CD14-positive monocyte (primary cell): Measurements from ENCODE around the gene NRXN3. TPM values are rescaled to one million over a fixed set of nuclear protein-coding genes. Genes with fewer than 3 reads are reported as not detected.

ENCODE experiments used
- DNase-seq, 3 donors: peaks; one replicate each; pipeline ENCODE4 v3.0.0-alpha.2; 2011 to 2022
- H2AFZ ChIP-seq: 2 replicates; pipeline ENCODE4 v1.6.0; 2012; ENCODE audit warnings: mild to moderate bottlenecking, low read depth, low read length, inconsistent platforms; ENCODE audit not compliant: insufficient read depth, poor library complexity, severe bottlenecking
- H3K27ac ChIP-seq, 2 donors: 1 replicate in 1 of 2; 2 replicates in 1 of 2; pipeline ENCODE4 v1.5.1; 2012 to 2013; ENCODE audit warnings: low read length in 2 of 2, control low read depth in 1 of 2, inconsistent platforms in 1 of 2, low read depth in 1 of 2, mild to moderate bottlenecking in 1 of 2
- H3K27me3 ChIP-seq, 2 donors: one replicate each; pipeline versions ENCODE4 v1.6.0 to v1.6.1; 2011 to 2013; ENCODE audit warnings: low read length in 2 of 2; ENCODE audit not compliant: control insufficient read depth in 2 of 2, insufficient read depth in 2 of 2
- H3K36me3 ChIP-seq, 2 donors: replicated peaks in 1 of 2; 1 replicate in 1 of 2; 2 replicates in 1 of 2; pipeline versions ENCODE4 v1.5.1 to v1.6.1; 2012 to 2013; ENCODE audit warnings: low read length in 2 of 2, control low read depth in 1 of 2, inconsistent platforms in 1 of 2, mild to moderate bottlenecking in 1 of 2; ENCODE audit not compliant: insufficient read depth in 2 of 2, control insufficient read depth in 1 of 2
- H3K4me1 ChIP-seq, 2 donors: 1 replicate in 1 of 2; 2 replicates in 1 of 2; pipeline versions ENCODE4 v1.5.1 to v1.6.1; 2012 to 2013; ENCODE audit warnings: low read length in 2 of 2, control low read depth in 1 of 2, inconsistent platforms in 1 of 2, mild to moderate bottlenecking in 1 of 2, moderate library complexity in 1 of 2; ENCODE audit not compliant: insufficient read depth in 2 of 2, control insufficient read depth in 1 of 2
- H3K4me2 ChIP-seq: replicated peaks from 2 replicates; pipeline ENCODE3; 2012; ENCODE audit warnings: low read length, moderate library complexity, mild to moderate bottlenecking; ENCODE audit not compliant: poor library complexity, severe bottlenecking; ENCODE audit errors: extremely low read depth
- H3K4me3 ChIP-seq, 3 experiments: fragments of 200-600 bp in 1 of 3; sonication (generic) in 1 of 3; replicated peaks in 1 of 3; 1 replicate in 2 of 3; 2 replicates in 1 of 3; pipeline ENCODE4 v1.5.1; 2011 to 2013; ENCODE audit warnings: low read length in 3 of 3, mild to moderate bottlenecking in 3 of 3, control low read depth in 2 of 3, low read depth in 2 of 3, inconsistent platforms in 1 of 3, moderate library complexity in 1 of 3
- H3K79me2 ChIP-seq: 2 replicates; pipeline ENCODE4 v1.6.0; 2012; ENCODE audit warnings: mild to moderate bottlenecking, control low read depth, inconsistent platforms, low read length, moderate library complexity; ENCODE audit not compliant: insufficient read depth
- H3K9ac ChIP-seq: 2 replicates; pipeline ENCODE4 v1.6.0; 2017; ENCODE audit warnings: low read length, mild to moderate bottlenecking; ENCODE audit not compliant: insufficient read depth, poor library complexity, severe bottlenecking
- H3K9me3 ChIP-seq, 2 donors: replicated peaks in 1 of 2; 1 replicate in 1 of 2; 2 replicates in 1 of 2; pipeline versions ENCODE4 v1.5.1 to v1.6.1; 2012 to 2013; ENCODE audit warnings: low read length in 2 of 2, control low read depth in 1 of 2; ENCODE audit not compliant: control insufficient read depth in 1 of 2, insufficient read depth in 1 of 2
- H4K20me1 ChIP-seq: 2 replicates; pipeline ENCODE4 v1.6.0; 2012; ENCODE audit warnings: mild to moderate bottlenecking, low read length, control low read depth, moderate library complexity; ENCODE audit not compliant: insufficient read depth
- H3K27ac Mint-ChIP-seq, 7 donors: one replicate each; pipeline ENCODE4 v1.8.0; 2020; ENCODE audit warnings: mild to moderate bottlenecking in 7 of 7, mixed read lengths in 7 of 7, moderate library complexity in 6 of 7, inconsistent platforms in 2 of 7
- H3K27me3 Mint-ChIP-seq, 3 donors: one replicate each; pipeline ENCODE4 v1.8.0; 2021 to 2022; ENCODE audit warnings: low read depth in 3 of 3, mild to moderate bottlenecking in 3 of 3, mixed read lengths in 3 of 3, moderate library complexity in 3 of 3, inconsistent platforms in 1 of 3
- H3K36me3 Mint-ChIP-seq, 2 donors: one replicate each; pipeline ENCODE4 v1.8.0; 2020; ENCODE audit warnings: mixed read lengths in 2 of 2, inconsistent platforms in 1 of 2, mild to moderate bottlenecking in 1 of 2
- H3K4me1 Mint-ChIP-seq: one replicate; pipeline ENCODE4 v1.8.0; 2020; ENCODE audit warnings: mild to moderate bottlenecking, mixed read lengths
- H3K4me3 Mint-ChIP-seq, 2 donors: one replicate each; pipeline ENCODE4 v1.8.0; 2020; ENCODE audit warnings: mild to moderate bottlenecking in 2 of 2, mixed read lengths in 2 of 2, moderate library complexity in 1 of 2
- H3K9me3 Mint-ChIP-seq, 7 donors: one replicate each; pipeline ENCODE4 v1.8.0; 2020 to 2022; ENCODE audit warnings: mixed read lengths in 7 of 7, mild to moderate bottlenecking in 6 of 7, moderate library complexity in 6 of 7, inconsistent platforms in 2 of 7
- WGBS: methylation state at CpG from one replicate; pipeline ENCODE4 v1.1.5; 2013; ENCODE audit warnings: missing lambda C conversion rate; ENCODE audit not compliant: insufficient coverage; 5-methylcytosine and 5-hydroxymethylcytosine counted together
- intact Hi-C, 2 donors: fragments of 100-400 bp; cut with micrococcal nuclease; formaldehyde crosslinking; loops; one replicate each; pipeline versions ENCODE4 v1.15.0 to v1.15.1; 2023
- polyA plus RNA-seq, 3 donors: library from polyadenylated mRNA; depleted of rRNA in 1 of 3; unstranded in 2 of 3; stranded (reverse) in 1 of 3; fragments of 300-500 nt in 2 of 3; fragments of >200 nt in 1 of 3; fragmentation: Illumina TruSeq in 2 of 3; gene quantifications; 1 replicate in 2 of 3; 2 replicates in 1 of 3; pipeline ENCODE4 v1.2.3, GENCODE V29; 2012 to 2021
- TF ChIP-seq, protein P1 (sequence below): fragments of 200-600 bp; IDR thresholded peaks from one replicate; pipeline ENCODE4 v1.8.0; 2022; ENCODE audit warnings: antibody characterized with exemption, mild to moderate bottlenecking

The NRXN3 gene
- polyA plus RNA-seq, 3 donors = not detected

GRCh38 chr14:79225815-79226214, 1055.6 kb downstream of the NRXN3 start:
- Histone ChIP-seq H3K4me3 (no peak overlapping the region), H3K9me3 (no peaks in the 10 kb centered on the region), H3K4me2 (no peak overlapping the region), H3K36me3 (no peaks in the 10 kb centered on the region), H3K27me3 (no peaks in the 10 kb centered on the region), H3K9ac (no peak overlapping the region), H4K20me1 (no peaks in the 10 kb centered on the region), H3K79me2 (no peaks in the 10 kb centered on the region), H3K4me1 (no peaks in the 10 kb centered on the region), H3K27ac (no peak overlapping the region), H2AFZ (no peak overlapping the region)
- Mint-ChIP-seq H3K4me1 (no peaks in the 10 kb centered on the region), H3K27ac (no peak overlapping the region), H3K9me3 (peaks cover 0 to 6% (median 2%) of the 10 kb centered on the region in 7 donors), H3K27me3 (peaks cover 0 to 1% (median 0%) of the 10 kb centered on the region in 3 donors), H3K36me3 (no peaks in the 10 kb centered on the region), H3K4me3 (no peak overlapping the region)
- WGBS = 44% methylated on average over 1 of the region's 3 CpGs
- intact Hi-C loops = no loop called here
- DNase-seq = no peak
- TF ChIP-seq, protein P1, sequence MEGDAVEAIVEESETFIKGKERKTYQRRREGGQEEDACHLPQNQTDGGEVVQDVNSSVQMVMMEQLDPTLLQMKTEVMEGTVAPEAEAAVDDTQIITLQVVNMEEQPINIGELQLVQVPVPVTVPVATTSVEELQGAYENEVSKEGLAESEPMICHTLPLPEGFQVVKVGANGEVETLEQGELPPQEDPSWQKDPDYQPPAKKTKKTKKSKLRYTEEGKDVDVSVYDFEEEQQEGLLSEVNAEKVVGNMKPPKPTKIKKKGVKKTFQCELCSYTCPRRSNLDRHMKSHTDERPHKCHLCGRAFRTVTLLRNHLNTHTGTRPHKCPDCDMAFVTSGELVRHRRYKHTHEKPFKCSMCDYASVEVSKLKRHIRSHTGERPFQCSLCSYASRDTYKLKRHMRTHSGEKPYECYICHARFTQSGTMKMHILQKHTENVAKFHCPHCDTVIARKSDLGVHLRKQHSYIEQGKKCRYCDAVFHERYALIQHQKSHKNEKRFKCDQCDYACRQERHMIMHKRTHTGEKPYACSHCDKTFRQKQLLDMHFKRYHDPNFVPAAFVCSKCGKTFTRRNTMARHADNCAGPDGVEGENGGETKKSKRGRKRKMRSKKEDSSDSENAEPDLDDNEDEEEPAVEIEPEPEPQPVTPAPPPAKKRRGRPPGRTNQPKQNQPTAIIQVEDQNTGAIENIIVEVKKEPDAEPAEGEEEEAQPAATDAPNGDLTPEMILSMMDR = no peak

- H3K4me3 Mint-ChIP-seq = no peak overlapping the region
- Histone ChIP-seq H3K79me2 (no peaks in the 10 kb centered on the region), H3K4me3 (no peak overlapping the region), H3K9me3 (no peaks in the 10 kb centered on the region), H3K9ac (no peak overlapping the region), H2AFZ (no peak overlapping the region), H3K4me2 (no peak overlapping the region), H3K27me3 (no peaks in the 10 kb centered on the region), H3K27ac (no peak overlapping the region), H3K4me1 (no peaks in the 10 kb centered on the region), H3K36me3 (no peaks in the 10 kb centered on the region), H4K20me1 (no peaks in the 10 kb centered on the region)
- DNase-seq = no peak
- WGBS = 18% methylated on average over 5 of the region's 8 CpGs
- peaks cover 0 to 3% (median 0%) of the 10 kb centered on the region in 7 donors for H3K9me3 Mint-ChIP-seq
- no peak overlapping the region for H3K27ac Mint-ChIP-seq
- intact Hi-C loops = no loop called here
- no peaks in the 10 kb centered on the region for H3K36me3 Mint-ChIP-seq
- H3K27me3 Mint-ChIP-seq = peaks cover 0 to 3% (median 0%) of the 10 kb centered on the region in 3 donors
- H3K4me1 Mint-ChIP-seq = no peaks in the 10 kb centered on the region
- TF ChIP-seq, protein P1 = no peak
Observed at GRCh38 chr14:79229383-79229909, 1059.3 kb downstream of the NRXN3 start.
